PC-3 (cell line): Measurements from ENCODE around the gene NFIL3. TPM values are rescaled to one million over a fixed set of nuclear protein-coding genes. Genes with fewer than 3 reads are reported as not detected.

Source experiments
- ATAC-seq: fragments of 200-7000 bp; cut with Tn5 transposase; 2 replicates; pipeline ENCODE4 v1.9.1; 2020; ENCODE audit warnings: mild to moderate bottlenecking, moderate library complexity
- BruUV-seq: library from RNA; stranded (reverse); fragments of 400-500 nt; replicated peaks from 2 replicates; lab custom pipeline; 2021; lab: Mats Ljungman, UMichigan
- CTCF ChIA-PET: fragments of 300-600 bp; sonication (Branson Sonifier 250); formaldehyde crosslinking; loops from one replicate; lab custom pipeline; 2022; ENCODE audit warnings: antibody characterized with exemption; lab: Charles Lee
- POLR2A ChIA-PET: fragments of 300-600 bp; sonication (Branson Sonifier 250); formaldehyde crosslinking; loops from one replicate; lab custom pipeline; 2022; ENCODE audit warnings: antibody characterized with exemption; ENCODE audit not compliant: unreplicated experiment; lab: Charles Lee
- DNase-seq: peaks from one replicate; pipeline ENCODE4 v3.0.0-alpha.2; 2015
- H2AFZ ChIP-seq: fragments of 300-600 bp; sonication (generic); 2 replicates; pipeline ENCODE4 v1.6.0; 2016; ENCODE audit warnings: antibody characterized with exemption, low read length
- H3F3A ChIP-seq: fragments of 300-600 bp; sonication (generic); one replicate; pipeline ENCODE4 v1.6.0; 2017; ENCODE audit warnings: antibody characterized with exemption, low read length, control low read depth, mild to moderate bottlenecking; ENCODE audit not compliant: unreplicated experiment
- H3K27ac ChIP-seq: fragments of 300-600 bp; sonication (generic); 2 replicates; pipeline ENCODE4 v1.5.1; 2016; ENCODE audit warnings: mild to moderate bottlenecking, low read length
- H3K27me3 ChIP-seq: fragments of 300-600 bp; sonication (generic); 2 replicates; pipeline ENCODE4 v1.6.1; 2016; ENCODE audit warnings: low read length, mixed read lengths
- H3K36me3 ChIP-seq: fragments of 300-600 bp; sonication (generic); 2 replicates; pipeline ENCODE4 v1.6.1; 2016; ENCODE audit warnings: low read depth, mixed run types, low read length, mixed read lengths
- H3K4me1 ChIP-seq: fragments of 300-600 bp; sonication (generic); 2 replicates; pipeline ENCODE4 v1.5.1; 2016; ENCODE audit warnings: low read length; ENCODE audit not compliant: insufficient read depth
- H3K4me2 ChIP-seq: fragments of 300-600 bp; sonication (generic); 2 replicates; pipeline ENCODE4 v1.6.0; 2016; ENCODE audit warnings: low read length
- H3K4me3 ChIP-seq: fragments of 300-600 bp; sonication (generic); 2 replicates; pipeline ENCODE4 v1.5.1; 2016; ENCODE audit warnings: mild to moderate bottlenecking, low read length, mixed read lengths
- H3K79me2 ChIP-seq: fragments of 300-600 bp; sonication (generic); 2 replicates; pipeline ENCODE4 v1.6.1; 2017; ENCODE audit warnings: low read length, mixed read lengths
- H3K9ac ChIP-seq: fragments of 300-600 bp; sonication (generic); 2 replicates; pipeline ENCODE4 v1.6.0; 2016; ENCODE audit warnings: mild to moderate bottlenecking, low read length
- H3K9me2 ChIP-seq: fragments of 300-600 bp; sonication (generic); replicated peaks from 2 replicates; pipeline ENCODE4 v1.6.1; 2016; ENCODE audit warnings: mixed run types, low read length, mixed read lengths
- H3K9me3 ChIP-seq: fragments of 300-600 bp; sonication (generic); 2 replicates; pipeline ENCODE4 v1.6.1; 2016; ENCODE audit warnings: low read length, mixed read lengths
- H4K20me1 ChIP-seq: fragments of 300-600 bp; sonication (generic); 2 replicates; pipeline ENCODE4 v1.6.1; 2016; ENCODE audit warnings: low read length, mixed read lengths
- CTCF ChIP-seq: fragments of 300-600 bp; sonication (generic); conservative IDR thresholded peaks from 2 replicates; pipeline ENCODE4 v1.5.1; 2017; ENCODE audit warnings: antibody characterized with exemption, low read depth, mild to moderate bottlenecking, low read length
- EZH2 ChIP-seq: fragments of 300-600 bp; sonication (generic); IDR thresholded peaks from one replicate; pipeline ENCODE4 v1.6.1; 2017; ENCODE audit warnings: antibody characterized with exemption, mild to moderate bottlenecking, low read length; ENCODE audit not compliant: unreplicated experiment
- EZH2phosphoT487 ChIP-seq: fragments of 300-600 bp; sonication (generic); IDR thresholded peaks from 2 replicates; pipeline ENCODE4 v1.6.1; 2018; ENCODE audit warnings: mild to moderate bottlenecking, antibody characterized with exemption, low read length, borderline replicate concordance
- intact Hi-C: fragments of 100-400 bp; cut with micrococcal nuclease; formaldehyde crosslinking; loops from 2 replicates; pipeline ENCODE4 v1.9.0; 2023
- total RNA-seq: library from RNA; depleted of rRNA; stranded (reverse); fragments of >200 nt; gene quantifications from 2 replicates; pipeline ENCODE4 v1.2.3, GENCODE V29; 2014

NFIL3 gene
- total RNA-seq, 1 experiment from 2014 or later, result 5.4 TPM

DNA sequence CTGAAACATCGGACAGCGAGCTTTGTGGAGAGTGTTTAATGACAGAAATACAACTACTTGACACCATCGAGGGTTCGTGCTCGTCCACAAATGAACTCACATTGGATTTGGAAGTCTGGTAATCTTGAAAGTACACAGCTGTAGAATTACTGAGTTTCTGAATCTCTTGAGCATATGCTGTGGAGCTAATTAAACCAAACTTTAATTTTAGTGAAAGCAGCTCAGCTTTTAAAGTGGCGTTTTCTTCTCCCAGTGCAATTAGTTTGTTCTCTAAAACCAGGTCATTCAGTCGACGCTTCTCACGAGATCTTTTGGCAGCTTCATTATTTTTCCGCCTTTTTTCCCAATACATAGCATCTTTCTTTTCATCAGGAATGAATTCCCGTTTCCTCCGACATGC, 13.5 kb downstream of the NFIL3 start:
- DNase-seq (no peak), ATAC-seq (no peak)
- BruUV-seq, result no TSS peak
- peaks cover 14% of the 10 kb centered on the region for H3K36me3 ChIP-seq
- H3K79me2 ChIP-seq, result peaks cover 39% of the 10 kb centered on the region
- no peak overlapping the region for H3K4me3 ChIP-seq
- ChIA-PET CTCF (no interaction called here), POLR2A (no interaction called here)
- H4K20me1 ChIP-seq, result 0 out of 2 replicates have a peak, but pooled peaks cover 16% of the 10 kb centered on the region
- H3K27me3 ChIP-seq, result no peaks in the 10 kb centered on the region
- TF ChIP-seq EZH2 (no peak), CTCF (no peak), EZH2phosphoT487 (no peak)
- intact Hi-C loops, result no loop called here
- H3K9me2 ChIP-seq, result no peaks in the 10 kb centered on the region
- H2AFZ ChIP-seq, result no peak overlapping the region
- no peak overlapping the region for H3K4me2 ChIP-seq
- peaks cover 31% of the 10 kb centered on the region for H3K4me1 ChIP-seq
- no peak overlapping the region for H3K9ac ChIP-seq
- no peaks in the 10 kb centered on the region for H3K9me3 ChIP-seq
- H3K27ac ChIP-seq, result no peak overlapping the region
- H3F3A ChIP-seq, result no peaks in the 10 kb centered on the region

DNA sequence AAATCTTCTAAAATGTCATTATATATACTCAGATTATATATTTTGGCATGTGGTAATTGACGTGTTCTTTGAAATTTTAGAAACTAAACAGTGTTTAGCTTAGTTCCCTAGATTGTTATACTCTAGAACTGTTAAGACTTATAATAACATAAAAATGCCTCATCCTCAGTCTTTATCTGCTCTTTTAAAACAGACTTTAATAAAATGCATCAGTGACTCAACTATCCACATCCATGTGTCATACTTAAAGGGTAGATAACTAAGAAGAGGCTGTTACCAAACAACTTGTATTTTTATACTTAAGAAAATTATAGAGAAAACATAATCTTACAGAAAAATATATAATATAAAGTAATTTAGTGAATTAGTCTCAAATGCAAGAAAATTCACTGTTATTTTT, 15.2 kb downstream of the NFIL3 start:
- Histone ChIP-seq H3K79me2 (peaks cover 22% of the 10 kb centered on the region), H3K9ac (no peak overlapping the region)
- ATAC-seq, result no peak

More for the DNA sequence above, 15.2 kb downstream of the NFIL3 start:
- Histone ChIP-seq H3K4me2 (peak overlapping the region; percentile 13; the same call in 1 of the 2 replicates), H3K9me3 (no peaks in the 10 kb centered on the region), H3K9me2 (no peaks in the 10 kb centered on the region), H2AFZ (no peak overlapping the region), H3K4me1 (peaks cover 28% of the 10 kb centered on the region), H3K36me3 (peaks cover 14% of the 10 kb centered on the region; the same call in 1 of the 2 replicates), H3K4me3 (no peak overlapping the region), H3K27me3 (no peaks in the 10 kb centered on the region), H4K20me1 (0 out of 2 replicates have a peak, but pooled peaks cover 12% of the 10 kb centered on the region), H3K27ac (no peak overlapping the region), H3F3A (no peaks in the 10 kb centered on the region)
- intact Hi-C loops, result loop anchor here (2.0 kb wide), 1 partner anchor 14 kb away; no protein-coding TSS in a partner anchor
- TF ChIP-seq EZH2 (no peak), EZH2phosphoT487 (no peak), CTCF (no peak)
- DNase-seq, result no peak
- no TSS peak for BruUV-seq
- CTCF ChIA-PET, result no interaction called here
- POLR2A ChIA-PET, result no interaction called here
